Left colon (tissue), 2 donors: ENCODE measurements around the gene B4GALT6. TPM values are rescaled to one million over a fixed set of nuclear protein-coding genes. Genes with fewer than 3 reads are reported as not detected.

Experiments used
- ATAC-seq: fragments of 200-7000 bp; cut with Tn5 transposase; one replicate; pipeline ENCODE4 v1.9.1; 2020; ENCODE audit warnings: mild to moderate bottlenecking, moderate library complexity
- DNase-seq, 2 donors: peaks; one replicate each; pipeline ENCODE4 v3.0.0-alpha.2; 2020
- intact Hi-C, 2 donors: fragments of 100-400 bp; cut with DNase I in 1 of 2; cut with micrococcal nuclease in 1 of 2; formaldehyde crosslinking; loops; one replicate each; pipeline versions ENCODE4 v1.11.2 to v1.14.0; 2022; cut with DNase I, micrococcal nuclease
- total RNA-seq, 2 donors: library from RNA; stranded (reverse); fragmentation: NEBNext Ultra II Directional; extraction: Animal tissue kit (Norgen Biotek cat#: 25700); gene quantifications; one replicate each; pipeline ENCODE4 v1.2.1, GENCODE V29; 2021
- donor health status: DM: no; HTN: no; CAD: no.
- donor health status: DM: yes; HTN: yes; CAD: no.

The B4GALT6 gene
- total RNA-seq, 2 donors from 2014 or later: 5.2 to 6.0 TPM

DNA sequence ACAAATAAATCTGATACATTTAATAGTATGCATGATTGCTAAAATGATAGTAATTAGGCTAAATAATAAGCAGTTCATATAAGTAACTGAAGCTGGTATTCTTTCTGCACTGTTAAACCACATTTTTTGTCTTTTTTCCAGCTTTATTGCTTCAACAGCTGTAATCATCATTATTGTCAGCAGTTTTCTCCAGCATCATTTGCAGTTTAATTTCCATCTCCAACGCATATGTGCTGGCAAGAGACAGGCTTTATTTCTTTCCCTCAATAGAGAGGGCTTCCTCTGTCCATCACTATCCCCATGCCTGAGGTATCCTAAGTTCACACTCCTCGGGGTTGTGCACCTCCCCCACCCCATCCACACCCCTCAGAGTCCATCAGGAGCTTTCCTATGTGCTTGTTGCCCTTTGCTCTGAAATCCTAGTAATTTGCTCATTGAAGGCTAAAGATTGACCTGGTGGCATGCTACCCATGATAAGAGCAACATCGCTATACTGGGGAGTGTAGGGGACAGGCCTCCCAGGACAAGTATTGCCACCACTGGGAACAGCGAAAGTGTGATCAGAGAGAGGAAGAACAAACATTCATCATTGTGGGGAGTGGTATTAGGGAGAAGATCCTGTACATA lies 37.1 kb downstream of the B4GALT6 start:
- DNase-seq (no peak), ATAC-seq (peak; percentile 46)
- intact Hi-C loops: no loop called here

DNA sequence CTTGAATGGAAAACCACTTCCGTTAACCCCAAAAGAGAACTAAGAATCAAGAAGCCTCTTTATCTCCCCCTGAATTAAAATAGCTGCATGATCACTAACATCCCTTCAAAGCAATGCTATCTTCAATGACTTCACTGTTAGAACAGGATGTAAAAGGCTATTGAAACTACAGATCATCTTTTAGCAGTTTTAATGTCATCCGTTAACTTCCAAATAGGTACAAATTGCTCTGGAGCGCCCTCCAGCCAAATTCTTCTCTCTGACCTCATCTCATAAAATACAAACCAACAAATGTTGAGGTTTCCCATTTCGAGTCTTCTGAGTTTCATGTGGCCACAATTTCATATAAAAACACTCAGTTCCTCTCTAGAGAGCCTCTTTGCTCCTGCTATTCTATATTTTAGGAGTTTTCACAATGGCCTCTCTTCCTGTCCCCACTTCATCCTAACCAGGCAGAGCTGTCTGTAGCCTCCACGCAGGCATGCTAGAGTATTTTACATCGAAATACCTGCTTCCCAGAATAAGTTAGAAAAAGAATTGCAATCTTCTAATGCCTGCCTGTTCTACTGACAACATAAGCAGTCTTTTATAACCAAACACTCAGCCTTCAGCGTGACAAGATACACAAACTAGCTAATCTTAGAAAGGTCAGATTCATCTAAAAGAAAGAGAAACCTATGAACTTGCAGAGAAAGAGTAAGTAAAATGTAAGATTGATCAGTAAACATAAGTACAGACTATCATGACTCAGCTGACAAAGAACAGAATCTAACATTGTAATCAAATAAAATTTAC lies 37.9 kb downstream of the B4GALT6 start:
- no peak for ATAC-seq
- intact Hi-C loops: no loop called here
- DNase-seq: no peak

DNA sequence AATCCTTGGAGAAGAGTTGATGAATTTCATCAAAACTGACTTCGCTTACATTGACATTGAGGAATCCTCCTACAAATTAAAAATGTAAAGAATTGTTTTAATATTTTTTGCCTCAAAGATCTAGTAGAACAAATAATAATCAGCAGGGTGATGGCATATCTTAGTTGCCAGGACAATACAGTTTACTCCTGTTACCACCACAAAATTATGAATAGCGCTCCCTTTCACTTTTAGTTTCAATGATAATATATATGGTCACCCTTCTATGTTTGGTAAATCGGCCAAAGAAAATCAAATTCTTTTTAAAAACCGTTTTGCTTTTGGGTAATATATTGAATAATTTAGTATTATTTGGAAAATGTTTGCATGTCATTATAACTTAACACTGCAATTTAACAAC lies 39.0 kb downstream of the B4GALT6 start:
- intact Hi-C loops: no loop called here
- ATAC-seq (no peak), DNase-seq (no peak)

DNA sequence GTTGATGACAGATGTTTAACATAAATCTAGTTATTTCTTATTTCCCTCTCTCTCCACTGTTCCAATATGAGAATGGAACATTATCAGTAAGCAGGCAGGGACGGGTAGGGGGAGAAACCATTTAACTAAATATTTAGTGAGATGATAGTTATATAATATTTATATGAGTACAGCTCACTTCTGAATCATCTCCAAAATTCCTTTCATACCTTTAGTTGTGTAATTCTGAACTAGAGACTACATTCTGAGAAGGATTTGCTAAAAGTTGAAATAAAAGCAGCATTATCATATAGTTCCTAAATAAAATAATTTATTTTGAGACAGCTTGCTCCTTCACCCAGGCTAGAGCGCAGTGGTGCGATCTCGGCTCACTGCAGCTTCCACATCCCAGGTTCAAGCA lies 41.4 kb downstream of the B4GALT6 start:
- intact Hi-C loops: no loop called here

DNA sequence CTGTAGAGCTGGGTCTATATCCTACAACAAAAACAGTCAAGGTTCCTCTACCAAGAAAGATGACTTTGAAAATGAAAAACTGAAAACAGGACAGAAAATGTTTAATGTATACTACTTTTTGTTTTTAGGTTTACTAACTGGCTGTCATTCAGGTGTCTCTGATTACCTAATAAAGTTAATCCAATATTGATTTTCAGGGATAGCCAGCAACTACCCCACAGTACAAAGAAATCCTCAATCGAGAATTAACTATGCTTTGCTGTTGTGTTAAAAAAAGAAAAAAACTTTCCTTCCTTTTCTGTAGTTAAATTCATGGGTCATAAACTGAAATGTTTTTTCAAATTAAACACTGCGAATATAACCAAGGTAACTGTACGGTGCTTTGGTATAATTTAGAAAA lies 46.9 kb downstream of the B4GALT6 start:
- intact Hi-C loops: no loop called here
- DNase-seq: no peak
- no peak for ATAC-seq

More for the DNA sequence above, 41.4 kb downstream of the B4GALT6 start:
- ATAC-seq (no peak), DNase-seq (no peak)

DNA sequence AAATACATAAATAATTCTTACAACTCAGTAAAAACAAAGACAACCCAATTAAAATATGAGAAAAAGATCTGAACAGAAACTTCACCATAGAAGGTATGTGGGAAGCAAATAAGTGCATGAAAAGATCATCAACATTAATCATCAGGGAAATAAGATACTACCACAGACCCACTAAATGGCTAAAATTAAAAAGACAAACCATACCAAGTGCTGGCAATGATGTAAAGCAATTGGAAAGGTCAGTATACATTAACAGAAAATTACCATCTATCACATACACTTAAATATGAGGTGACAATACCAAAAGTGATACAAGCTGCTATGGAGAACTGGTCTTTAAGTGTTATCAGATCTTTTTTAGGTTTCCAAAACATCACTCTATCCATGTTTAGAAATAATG lies 48.0 kb downstream of the B4GALT6 start:
- intact Hi-C loops: no loop called here
- ATAC-seq: no peak

DNA sequence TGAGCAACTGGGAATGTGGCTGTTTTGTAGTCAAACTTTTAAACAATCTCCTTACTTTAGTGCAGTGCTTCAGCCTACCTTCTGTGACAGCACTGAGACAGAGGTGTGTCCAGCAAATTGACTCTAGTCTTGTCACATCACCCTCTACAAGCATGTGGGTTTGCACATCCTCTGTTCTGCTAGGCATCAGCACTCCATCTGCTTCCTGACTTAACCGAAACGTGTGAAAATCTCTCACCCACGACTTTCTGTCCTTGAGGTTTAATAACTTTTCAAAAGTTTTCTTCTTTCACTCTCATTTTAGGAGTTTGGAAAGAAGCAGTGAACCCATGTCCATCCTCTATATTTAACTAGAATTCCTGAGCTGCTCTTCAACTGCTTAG lies 50.1 kb downstream of the B4GALT6 start:
- intact Hi-C loops: no loop called here
- no peak for DNase-seq
- ATAC-seq: no peak

More for the DNA sequence above, 48.0 kb downstream of the B4GALT6 start:
- DNase-seq: no peak

DNA sequence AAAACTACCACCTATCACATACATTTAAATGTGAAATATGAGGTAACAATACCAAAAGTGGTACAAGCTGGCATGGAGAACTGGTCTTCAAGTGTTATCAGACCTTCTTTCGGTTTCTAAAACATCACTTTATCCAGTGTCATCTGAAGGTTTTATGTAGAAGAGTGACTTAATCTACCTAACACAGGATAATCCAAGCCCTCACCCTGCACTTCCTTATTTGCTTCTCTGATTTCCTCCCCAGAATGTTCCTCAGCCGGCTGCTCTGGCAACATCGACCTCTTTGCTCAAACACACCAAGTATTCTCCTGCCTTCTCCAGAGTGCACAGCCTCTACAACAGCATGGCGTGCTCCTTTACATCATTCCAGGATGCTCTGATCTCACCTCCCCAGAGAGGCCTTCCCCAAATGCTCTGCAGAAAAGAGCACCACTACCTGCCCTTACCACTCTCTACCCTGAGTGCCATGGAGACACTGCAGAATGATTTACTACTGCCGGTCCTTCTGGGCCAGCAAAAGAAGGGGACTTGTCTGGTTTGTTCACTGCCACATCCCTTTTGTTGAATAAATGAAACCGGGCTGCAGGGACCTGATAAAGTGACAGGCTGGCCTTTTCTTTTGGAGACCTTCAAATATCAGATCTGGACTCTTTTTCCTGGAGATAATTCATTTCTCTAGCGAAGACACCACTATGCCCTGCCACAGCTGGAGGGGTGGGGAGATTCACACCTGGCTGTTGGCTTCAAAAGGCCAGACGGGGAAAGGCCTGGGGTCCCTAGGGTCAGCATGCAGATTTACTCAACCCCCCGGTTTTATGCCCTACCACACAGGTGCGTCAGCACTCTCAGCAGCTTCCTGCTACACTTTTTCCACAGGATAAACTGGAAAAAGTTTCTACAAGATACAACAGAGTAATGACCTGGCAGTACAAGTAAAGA lies 50.7 kb downstream of the B4GALT6 start:
- DNase-seq: no peak
- intact Hi-C loops: no loop called here
- no peak for ATAC-seq

DNA sequence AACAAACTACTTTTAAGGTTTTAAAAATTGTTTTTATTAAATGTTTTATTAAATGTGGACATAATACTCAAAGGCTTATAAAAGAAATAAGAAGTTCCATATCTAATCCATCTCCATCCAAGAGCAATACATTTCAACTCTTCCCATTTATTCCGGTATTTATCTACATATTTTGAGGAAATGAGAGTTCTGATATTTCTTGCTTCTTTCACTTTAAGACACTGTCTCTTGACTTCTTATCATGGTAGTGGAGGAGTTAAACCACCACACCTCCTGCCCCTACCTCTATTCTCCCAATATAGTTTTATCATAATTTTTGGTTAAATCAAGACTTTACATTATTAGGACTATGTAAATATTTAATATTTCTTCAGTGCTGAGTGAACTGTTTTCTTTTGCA lies 52.0 kb downstream of the B4GALT6 start:
- ATAC-seq: no peak
- intact Hi-C loops: no loop called here
- no peak for DNase-seq

DNA sequence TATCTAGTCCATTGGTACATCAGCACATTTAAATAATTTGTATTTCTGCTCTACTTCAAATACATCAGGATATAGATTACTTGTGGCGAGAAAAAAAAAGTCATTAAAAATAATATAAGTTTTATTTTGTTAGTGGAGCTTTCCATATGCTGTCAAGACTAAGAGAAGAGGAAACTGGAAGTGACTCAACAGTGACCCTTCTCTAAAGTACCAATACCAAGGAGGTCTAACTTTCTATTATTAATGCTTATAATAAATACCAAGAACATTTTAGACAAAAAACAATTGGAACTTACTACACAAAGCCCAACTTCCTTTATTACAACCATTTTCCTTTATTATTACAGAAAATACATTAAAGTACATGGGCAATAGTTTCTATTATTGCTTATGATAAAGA lies 52.9 kb downstream of the B4GALT6 start:
- no peak for DNase-seq
- intact Hi-C loops: no loop called here
- no peak for ATAC-seq

DNA sequence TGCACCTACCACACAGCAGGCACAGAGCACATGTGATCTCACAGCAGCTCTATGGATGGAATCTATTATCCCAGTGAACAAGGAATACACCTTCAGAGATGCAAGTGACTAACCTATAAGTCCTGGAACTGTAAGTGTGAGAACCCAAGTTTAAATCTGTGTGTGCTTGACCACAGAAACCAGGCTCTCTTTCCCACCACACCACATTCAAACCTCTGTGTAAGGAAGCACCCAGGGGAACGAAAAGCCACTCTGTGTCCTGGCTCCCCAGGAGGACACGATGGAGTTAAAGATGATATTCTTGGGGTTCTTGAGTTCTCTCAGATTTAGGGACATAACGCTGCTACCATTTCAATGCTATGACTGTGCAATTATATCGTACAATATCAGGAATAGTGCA lies 53.8 kb downstream of the B4GALT6 start:
- ATAC-seq (no peak), DNase-seq (no peak)
- intact Hi-C loops: no loop called here

DNA sequence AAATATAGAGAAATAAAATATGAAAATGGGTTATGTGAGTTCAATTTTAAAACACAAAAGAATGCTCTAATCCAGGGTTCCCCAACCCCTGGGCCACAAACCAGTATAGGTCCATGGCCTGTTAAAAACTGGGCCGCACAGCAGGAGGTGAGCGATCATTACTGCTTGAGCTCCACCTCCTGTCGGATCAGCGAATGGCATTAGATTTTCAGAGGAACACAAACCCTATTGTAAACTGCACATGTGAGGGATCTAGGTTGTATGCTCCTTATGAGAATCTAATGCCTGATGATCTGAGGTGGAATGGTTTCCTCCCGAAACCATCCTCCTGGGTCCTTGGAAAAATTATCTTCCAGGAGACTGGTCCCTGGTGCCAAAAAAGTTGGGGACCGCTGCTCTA lies 58.0 kb downstream of the B4GALT6 start:
- ATAC-seq: no peak
- intact Hi-C loops: no loop called here
- no peak for DNase-seq

DNA sequence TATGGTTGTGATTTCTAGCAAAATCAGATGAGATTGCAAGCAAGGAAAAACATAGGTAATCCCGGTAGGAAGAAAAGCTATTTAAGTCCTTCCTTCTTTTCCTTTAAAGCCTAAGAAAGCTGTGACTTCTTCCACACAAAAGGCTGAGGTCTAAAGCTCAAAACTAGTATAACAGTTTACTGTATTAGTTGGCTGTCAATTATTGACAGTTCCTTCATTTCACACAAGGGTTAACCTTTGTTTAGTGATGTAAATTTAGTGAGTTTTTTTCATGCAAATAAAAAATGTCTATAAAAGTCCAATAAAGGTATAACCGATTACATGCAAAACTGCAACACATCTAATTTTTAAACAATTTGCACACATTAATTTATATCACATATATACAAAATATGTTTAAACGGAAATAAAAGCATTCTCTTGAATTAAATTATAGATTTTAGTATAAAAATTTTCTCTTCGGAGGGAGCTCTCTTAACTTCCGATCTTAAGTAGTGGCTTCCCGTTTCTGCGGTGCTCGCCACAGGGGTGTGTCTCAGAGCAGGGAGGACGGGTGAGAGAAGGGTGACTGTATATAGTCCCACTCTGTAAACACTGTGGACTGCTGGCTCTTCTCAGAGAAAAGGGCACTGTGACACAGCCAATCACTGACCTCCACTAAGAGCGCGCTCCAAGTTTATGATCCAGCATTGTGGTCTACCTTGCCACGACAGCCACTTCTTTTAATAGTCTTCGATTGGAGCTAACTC lies 59.3 kb downstream of the B4GALT6 start:
- intact Hi-C loops: no loop called here
- ATAC-seq (peak; percentile 97), DNase-seq (peak; percentile 38 to 41)

DNA sequence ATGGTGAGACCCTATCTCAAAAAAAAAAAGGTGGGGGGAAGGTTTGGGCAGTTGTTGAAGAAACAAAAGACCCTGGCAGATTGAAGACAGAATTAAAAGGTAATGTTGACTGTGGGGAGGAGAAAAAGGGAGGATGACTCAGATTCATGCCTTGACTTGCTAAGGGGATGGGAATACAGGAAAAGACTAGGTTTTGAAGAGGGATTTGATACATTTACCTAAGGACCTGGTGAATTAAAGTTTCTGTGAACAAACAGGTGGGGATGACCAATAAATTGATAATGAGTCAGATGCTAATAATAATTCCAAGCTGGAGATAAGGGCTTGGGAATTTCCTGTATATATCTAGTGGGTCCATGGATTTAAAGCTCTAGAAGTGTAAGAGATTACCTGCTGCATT lies 65.1 kb downstream of the B4GALT6 start:
- DNase-seq: no peak
- no peak for ATAC-seq
- intact Hi-C loops: no loop called here

DNA sequence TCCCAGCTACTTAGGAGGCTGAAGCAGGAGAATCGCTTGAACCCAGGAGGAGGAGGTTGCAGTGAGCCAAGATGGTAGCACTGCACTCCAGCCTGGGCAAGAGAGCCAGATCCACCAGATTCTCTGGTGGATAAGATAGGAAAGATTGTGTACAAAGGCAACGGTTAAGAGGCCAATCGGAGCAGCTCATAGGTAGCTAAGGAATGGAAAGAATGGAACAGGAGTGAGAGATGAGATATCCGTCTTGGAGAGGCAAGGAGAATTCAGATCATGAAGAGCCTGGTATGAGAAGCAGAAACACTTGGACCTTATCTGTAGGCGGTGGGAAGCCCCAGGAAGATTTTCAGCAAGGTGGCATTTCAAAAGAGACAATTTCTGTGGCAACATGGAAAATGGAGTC lies 65.6 kb downstream of the B4GALT6 start:
- intact Hi-C loops: no loop called here
- no peak for ATAC-seq
- no peak for DNase-seq

DNA sequence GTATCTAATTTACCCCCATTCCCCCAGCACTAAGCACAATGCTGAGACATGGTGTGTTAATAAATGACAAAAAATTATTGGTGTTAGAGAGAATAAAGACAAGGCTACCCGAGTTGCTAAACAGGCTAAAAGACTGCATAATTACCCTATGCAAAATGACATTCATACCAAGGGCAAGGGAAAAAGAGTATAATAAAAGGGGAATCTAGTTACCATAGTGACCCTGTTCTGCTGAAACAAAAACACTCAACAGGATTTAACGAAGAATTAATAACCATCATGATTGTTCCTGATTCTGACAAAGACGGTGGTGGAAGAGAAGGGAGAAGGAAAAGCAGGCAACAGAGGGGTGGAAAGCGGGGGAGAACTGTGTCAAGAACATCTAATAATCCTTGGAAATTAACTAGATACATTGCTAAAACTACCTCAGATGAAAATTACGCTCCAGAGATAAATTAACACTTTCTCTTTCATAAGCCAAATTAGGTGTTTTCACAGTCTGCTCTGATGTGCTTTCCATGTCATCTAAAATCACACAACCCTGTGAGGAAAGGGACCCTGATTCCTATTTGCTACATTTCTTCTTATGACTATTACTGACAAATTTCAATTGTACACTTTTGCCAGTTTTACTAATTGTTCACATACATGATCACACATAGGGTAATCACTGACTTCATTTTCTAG lies 67.2 kb downstream of the B4GALT6 start:
- intact Hi-C loops: no loop called here
- DNase-seq (no peak), ATAC-seq (no peak)

DNA sequence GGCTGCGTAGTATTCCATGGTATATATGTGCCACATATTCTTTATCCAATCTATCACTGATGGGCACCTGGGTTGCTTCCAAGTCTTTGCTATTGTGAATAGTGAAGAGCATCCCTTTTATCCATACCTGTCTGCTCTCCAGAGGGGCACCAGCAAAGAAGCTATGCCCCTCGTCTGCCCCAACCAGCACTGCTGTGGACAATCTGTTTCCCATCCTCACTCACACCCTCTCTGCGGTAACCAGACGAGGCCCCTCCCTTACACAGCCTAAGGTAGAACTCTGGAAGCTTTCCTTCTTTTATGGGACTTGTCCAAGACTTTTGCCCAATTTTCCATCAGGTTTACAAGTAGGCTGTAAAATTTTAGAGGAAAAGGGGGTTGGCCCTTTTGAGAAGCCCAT lies 67.8 kb downstream of the B4GALT6 start:
- DNase-seq (no peak), ATAC-seq (no peak)
- intact Hi-C loops: no loop called here

DNA sequence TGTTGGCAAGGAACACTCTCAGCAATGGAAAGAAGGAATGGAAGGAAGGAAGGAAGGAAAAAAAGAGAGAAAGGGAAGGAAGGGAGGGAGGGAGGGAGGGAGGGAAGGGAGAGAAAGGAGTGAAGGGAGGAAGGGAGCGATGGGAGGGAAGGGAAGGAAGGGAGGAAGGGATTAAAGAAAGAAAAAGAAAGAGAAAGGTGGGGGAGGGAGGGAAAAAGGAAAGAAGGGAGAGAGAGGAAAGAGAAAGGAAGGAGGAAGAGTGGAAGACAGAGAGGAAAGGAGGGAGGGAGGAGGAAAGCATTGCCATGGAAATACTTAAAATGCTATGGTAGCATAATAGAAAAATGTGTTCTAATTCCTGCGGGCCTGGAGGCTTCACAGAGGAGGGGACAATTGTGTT lies 70.3 kb downstream of the B4GALT6 start:
- DNase-seq: no peak
- intact Hi-C loops: no loop called here
- ATAC-seq: no peak

DNA sequence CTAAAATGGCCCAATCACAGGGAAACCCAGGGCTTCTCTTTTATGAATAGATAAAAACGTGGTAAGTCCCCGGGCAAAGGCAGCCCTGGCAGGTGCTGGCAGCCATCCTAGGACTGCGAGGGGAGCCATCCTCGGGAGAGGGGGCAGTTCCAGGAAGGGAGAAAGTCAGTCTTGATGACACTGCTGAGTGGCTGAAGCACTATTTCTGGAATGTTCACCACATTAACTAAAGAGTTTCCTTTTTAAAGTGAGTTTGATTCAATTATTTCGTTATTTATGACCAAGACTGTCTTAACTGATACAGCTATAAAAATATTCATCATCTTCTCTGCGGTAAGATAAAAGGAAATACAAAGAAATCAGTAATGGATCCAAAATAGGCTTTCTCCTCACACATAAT lies 72.3 kb downstream of the B4GALT6 start:
- no peak for DNase-seq
- ATAC-seq: no peak

More for the DNA sequence above, 72.3 kb downstream of the B4GALT6 start:
- intact Hi-C loops: no loop called here
